DND-41 (cell line): ENCODE measurements around the gene SLC9A2.

ENCODE experiments used
- ATAC-seq: fragments of 200-7000 bp; cut with Tn5 transposase; 3 replicates; pipeline ENCODE4 v1.9.1; 2021; ENCODE audit warnings: low read depth; ENCODE audit not compliant: insufficient read depth
- DNase-seq: peaks from one replicate; pipeline ENCODE4 v3.0.0-alpha.2; 2020
- H2AFZ ChIP-seq: 2 replicates; pipeline ENCODE4 v1.6.0; 2012; ENCODE audit warnings: low read depth, low read length
- H3K27ac ChIP-seq: 2 replicates; pipeline ENCODE4 v1.5.1; 2012; ENCODE audit warnings: low read length, inconsistent platforms
- H3K27me3 ChIP-seq: fragments of 200-600 bp; sonication (generic); 2 replicates; pipeline ENCODE4 v1.6.0; 2012; ENCODE audit warnings: low read length, mild to moderate bottlenecking, inconsistent platforms; ENCODE audit not compliant: insufficient read depth, poor library complexity
- H3K36me3 ChIP-seq: 2 replicates; pipeline ENCODE4 v1.5.1; 2012; ENCODE audit warnings: low read length, inconsistent platforms; ENCODE audit not compliant: insufficient read depth
- H3K4me1 ChIP-seq: 2 replicates; pipeline ENCODE4 v1.5.1; 2012; ENCODE audit warnings: mild to moderate bottlenecking, low read length; ENCODE audit not compliant: insufficient read depth
- H3K4me2 ChIP-seq: 2 replicates; pipeline ENCODE4 v1.6.0; 2012; ENCODE audit warnings: mild to moderate bottlenecking, moderate library complexity, low read length, inconsistent platforms; ENCODE audit not compliant: insufficient read depth
- H3K4me3 ChIP-seq, 2 experiments: fragments of 200-600 bp in 1 of 2; shearing (Covaris generic) in 1 of 2; 2 replicates each; pipeline ENCODE4 v1.5.1; 2012 to 2016; ENCODE audit warnings: inconsistent platforms in 2 of 2, low read length in 2 of 2, mild to moderate bottlenecking in 2 of 2, low read depth in 1 of 2, moderate library complexity in 1 of 2
- H3K79me2 ChIP-seq: 2 replicates; pipeline ENCODE4 v1.6.0; 2012; ENCODE audit warnings: low read length, inconsistent platforms; ENCODE audit not compliant: insufficient read depth
- H3K9ac ChIP-seq: 2 replicates; pipeline ENCODE4 v1.6.0; 2012; ENCODE audit warnings: low read depth, mild to moderate bottlenecking, inconsistent platforms, low read length, moderate library complexity
- H3K9me3 ChIP-seq: 2 replicates; pipeline ENCODE4 v1.5.1; 2012; ENCODE audit warnings: low read length, moderate library complexity, mild to moderate bottlenecking, inconsistent platforms; ENCODE audit not compliant: insufficient read depth, severe bottlenecking
- H4K20me1 ChIP-seq: 2 replicates; pipeline ENCODE4 v1.6.0; 2012; ENCODE audit warnings: low read length; ENCODE audit not compliant: insufficient read depth
- CTCF ChIP-seq: IDR thresholded peaks from 2 replicates; pipeline ENCODE4 v1.5.1; 2012; ENCODE audit warnings: borderline replicate concordance, low read length, moderate library complexity, mild to moderate bottlenecking; ENCODE audit not compliant: poor library complexity, severe bottlenecking; ENCODE audit errors: extremely low read depth
- EZH2 ChIP-seq: IDR thresholded peaks from 3 replicates; pipeline ENCODE4 v1.6.1; 2012; ENCODE audit warnings: borderline replicate concordance, low read depth, mild to moderate bottlenecking, moderate library complexity, low read length, inconsistent platforms; ENCODE audit not compliant: severe bottlenecking

SLC9A2 gene

GRCh38 chr2:102704531-102704930 is 85.2 kb downstream of the SLC9A2 start:
- Histone ChIP-seq H4K20me1 (no peaks in the 10 kb centered on the region), H2AFZ (no peak overlapping the region), H3K4me1 (no peaks in the 10 kb centered on the region), H3K4me3 (no peak overlapping the region), H3K9me3 (no peaks in the 10 kb centered on the region), H3K27me3 (peaks cover 3% of the 10 kb centered on the region), H3K36me3 (no peaks in the 10 kb centered on the region), H3K79me2 (no peaks in the 10 kb centered on the region), H3K4me2 (no peak overlapping the region), H3K27ac (no peak overlapping the region), H3K9ac (no peak overlapping the region)
- DNase-seq, result no peak
- TF ChIP-seq EZH2 (no peak), CTCF (no peak)
- no peak for ATAC-seq

- ATAC-seq (no peak), DNase-seq (no peak)
- Histone ChIP-seq H3K27me3 (peaks cover 3% of the 10 kb centered on the region), H3K4me2 (no peak overlapping the region), H3K79me2 (no peaks in the 10 kb centered on the region), H3K9ac (no peak overlapping the region), H4K20me1 (no peaks in the 10 kb centered on the region), H3K4me1 (no peaks in the 10 kb centered on the region), H3K36me3 (no peaks in the 10 kb centered on the region), H3K4me3 (no peak overlapping the region), H3K27ac (no peak overlapping the region), H2AFZ (no peak overlapping the region), H3K9me3 (no peaks in the 10 kb centered on the region)
- TF ChIP-seq EZH2, result no peak
- TF ChIP-seq CTCF, result no peak
These were observed 88.7 kb downstream of the SLC9A2 start for GRCh38 chr2:102707796-102708695.

- no peaks in the 10 kb centered on the region for H3K9me3 ChIP-seq
- no peak overlapping the region for H2AFZ ChIP-seq
- H3K79me2 ChIP-seq, result no peaks in the 10 kb centered on the region
- no peak overlapping the region for H3K9ac ChIP-seq
- H3K27ac ChIP-seq, result no peak overlapping the region
- H3K4me2 ChIP-seq, result no peak overlapping the region
- peaks cover 3% of the 10 kb centered on the region for H3K27me3 ChIP-seq
- ATAC-seq (no peak), DNase-seq (no peak)
- no peaks in the 10 kb centered on the region for H4K20me1 ChIP-seq
- no peak overlapping the region for H3K4me3 ChIP-seq
- no peak for TF ChIP-seq CTCF
- no peak for TF ChIP-seq EZH2
- no peaks in the 10 kb centered on the region for H3K4me1 ChIP-seq
- no peaks in the 10 kb centered on the region for H3K36me3 ChIP-seq
These were observed 89.7 kb downstream of the SLC9A2 start for GRCh38 chr2:102708847-102709559.
